Upper lobe of left lung (tissue), 4 donors: ENCODE data around the gene CHD9.

ENCODE experiments used
- POLR2A ChIP-seq, 4 donors: fragments of 450-650 bp; IDR thresholded peaks; one replicate each; pipeline ENCODE4 v1.5.1; 2016 to 2017; ENCODE audit warnings: antibody characterized with exemption in 4 of 4, mild to moderate bottlenecking in 2 of 4
- TF ChIP-seq, protein P1 (sequence below), 6 experiments: fragments of 450-650 bp in 4 of 6; fragments of 200-600 bp in 2 of 6; sonication (generic) in 2 of 6; IDR thresholded peaks; one replicate each; pipeline ENCODE4 v1.5.1; 2016 to 2019; ENCODE audit warnings: antibody characterized with exemption in 6 of 6

DNA sequence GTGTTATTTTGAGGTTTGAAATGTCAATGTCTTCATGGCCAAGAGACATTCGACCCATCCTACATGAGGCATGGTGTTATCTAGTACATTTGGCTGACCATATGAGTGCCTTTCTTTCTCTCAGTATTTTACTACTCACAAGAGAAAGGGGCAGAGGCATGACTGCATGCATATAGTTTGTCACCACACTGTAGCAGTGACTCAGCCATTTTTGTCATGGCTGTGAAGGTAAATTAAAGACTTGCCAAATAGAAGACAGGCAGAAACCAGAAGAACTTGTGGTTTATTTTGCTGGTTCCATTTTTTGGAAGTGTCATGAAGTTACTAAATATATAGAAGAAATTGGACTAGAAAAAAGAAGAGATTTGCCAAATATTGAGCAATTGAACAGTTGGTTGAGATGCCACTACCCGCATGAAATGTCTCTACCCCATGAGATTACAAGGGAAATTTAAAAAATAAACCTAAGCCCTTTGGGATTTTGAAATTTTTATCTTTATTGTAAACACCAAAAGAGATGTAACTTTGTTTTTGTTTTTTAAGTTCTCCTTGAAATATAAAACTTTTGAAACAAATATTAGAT is 170.3 kb downstream of the CHD9 start:
- TF ChIP-seq, protein P1, sequence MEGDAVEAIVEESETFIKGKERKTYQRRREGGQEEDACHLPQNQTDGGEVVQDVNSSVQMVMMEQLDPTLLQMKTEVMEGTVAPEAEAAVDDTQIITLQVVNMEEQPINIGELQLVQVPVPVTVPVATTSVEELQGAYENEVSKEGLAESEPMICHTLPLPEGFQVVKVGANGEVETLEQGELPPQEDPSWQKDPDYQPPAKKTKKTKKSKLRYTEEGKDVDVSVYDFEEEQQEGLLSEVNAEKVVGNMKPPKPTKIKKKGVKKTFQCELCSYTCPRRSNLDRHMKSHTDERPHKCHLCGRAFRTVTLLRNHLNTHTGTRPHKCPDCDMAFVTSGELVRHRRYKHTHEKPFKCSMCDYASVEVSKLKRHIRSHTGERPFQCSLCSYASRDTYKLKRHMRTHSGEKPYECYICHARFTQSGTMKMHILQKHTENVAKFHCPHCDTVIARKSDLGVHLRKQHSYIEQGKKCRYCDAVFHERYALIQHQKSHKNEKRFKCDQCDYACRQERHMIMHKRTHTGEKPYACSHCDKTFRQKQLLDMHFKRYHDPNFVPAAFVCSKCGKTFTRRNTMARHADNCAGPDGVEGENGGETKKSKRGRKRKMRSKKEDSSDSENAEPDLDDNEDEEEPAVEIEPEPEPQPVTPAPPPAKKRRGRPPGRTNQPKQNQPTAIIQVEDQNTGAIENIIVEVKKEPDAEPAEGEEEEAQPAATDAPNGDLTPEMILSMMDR (IDR thresholded peaks at IDR 0.05) = no peak
- no peak for TF ChIP-seq POLR2A (IDR thresholded peaks at IDR 0.05)
